G401 (cell line): Measurements from ENCODE around the gene TTC12. TPM values are rescaled to one million over a fixed set of nuclear protein-coding genes. Genes with fewer than 3 reads are reported as not detected.

ENCODE experiments used
- DNase-seq: peaks from one replicate; pipeline ENCODE4 v3.0.0-alpha.2; 2015; ENCODE audit warnings: low spot score
- in situ Hi-C: cut with HindIII; loops from 2 replicates; pipeline ENCODE4 v1.10.0; 2016; ENCODE audit warnings: low sequenced_read_pairs, mixed read lengths
- total RNA-seq: library from RNA; depleted of rRNA; stranded (reverse); fragments of >200 nt; shearing (Covaris generic); gene quantifications from 2 replicates; pipeline ENCODE4 v1.2.3, GENCODE V29; 2014

TTC12 gene
- total RNA-seq, 1 experiment from 2014 or later = 19.2 TPM

DNA sequence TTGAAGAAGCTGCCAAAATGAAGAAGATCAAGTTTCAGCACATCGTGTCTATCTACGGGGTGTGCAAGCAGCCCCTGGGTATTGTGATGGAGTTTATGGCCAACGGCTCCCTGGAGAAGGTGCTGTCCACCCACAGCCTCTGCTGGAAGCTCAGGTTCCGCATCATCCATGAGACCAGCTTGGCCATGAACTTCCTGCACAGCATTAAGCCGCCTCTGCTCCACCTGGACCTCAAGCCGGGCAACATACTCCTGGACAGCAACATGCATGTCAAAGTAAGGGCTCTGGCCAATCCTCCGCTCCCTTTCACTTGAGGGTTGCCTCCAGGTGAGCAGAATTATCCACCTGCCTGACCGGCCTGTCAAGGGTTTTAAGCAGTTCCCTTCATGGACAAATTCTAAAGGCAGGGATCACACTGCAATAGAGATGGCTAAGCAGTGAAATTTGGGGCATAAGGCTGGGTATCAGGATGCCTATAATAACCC lies 79.2 kb downstream of the TTC12 start:
- no peak for DNase-seq
- in situ Hi-C loops = no loop called here

DNA sequence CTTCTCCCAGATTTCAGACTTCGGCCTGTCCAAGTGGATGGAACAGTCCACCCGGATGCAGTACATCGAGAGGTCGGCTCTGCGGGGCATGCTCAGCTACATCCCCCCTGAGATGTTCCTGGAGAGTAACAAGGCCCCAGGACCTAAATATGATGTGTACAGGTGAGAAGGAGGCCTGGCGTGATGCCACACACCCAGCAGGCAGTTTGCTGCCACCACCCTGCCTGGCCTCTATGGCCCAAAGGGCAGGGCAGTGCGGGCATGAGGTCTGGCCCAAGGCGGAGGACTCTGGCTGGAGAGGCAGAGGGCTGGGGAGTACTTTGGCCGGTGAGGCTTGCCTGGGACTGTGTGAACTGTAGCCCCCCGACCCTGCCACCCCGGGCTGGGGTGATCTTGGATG lies 80.5 kb downstream of the TTC12 start:
- DNase-seq = no peak
- in situ Hi-C loops = no loop called here

DNA sequence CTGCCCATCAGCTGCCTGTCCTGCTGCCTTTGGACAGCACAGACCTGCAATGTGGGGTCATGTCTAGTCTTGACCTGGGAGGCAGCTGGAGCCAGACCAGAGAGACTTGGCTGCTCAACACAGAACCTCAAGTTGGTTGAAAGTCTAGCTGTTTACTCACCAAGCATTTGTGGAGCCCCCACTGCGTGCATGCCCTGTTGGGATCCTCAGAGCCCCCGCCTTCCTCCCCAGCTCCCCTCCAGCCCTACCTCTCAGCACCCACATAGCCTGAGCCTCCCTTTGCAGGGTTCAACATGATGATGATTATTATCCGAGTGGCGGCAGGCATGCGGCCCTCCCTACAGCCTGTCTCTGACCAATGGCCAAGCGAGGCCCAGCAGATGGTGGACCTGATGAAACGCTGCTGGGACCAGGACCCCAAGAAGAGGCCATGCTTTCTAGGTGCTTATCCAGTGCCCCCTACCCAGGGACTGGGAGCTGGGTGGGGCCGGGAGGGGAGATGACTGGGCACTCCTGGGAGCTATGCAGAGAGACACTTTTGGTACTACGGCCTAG lies 81.5 kb downstream of the TTC12 start:
- in situ Hi-C loops = no loop called here
- DNase-seq = no peak

DNA sequence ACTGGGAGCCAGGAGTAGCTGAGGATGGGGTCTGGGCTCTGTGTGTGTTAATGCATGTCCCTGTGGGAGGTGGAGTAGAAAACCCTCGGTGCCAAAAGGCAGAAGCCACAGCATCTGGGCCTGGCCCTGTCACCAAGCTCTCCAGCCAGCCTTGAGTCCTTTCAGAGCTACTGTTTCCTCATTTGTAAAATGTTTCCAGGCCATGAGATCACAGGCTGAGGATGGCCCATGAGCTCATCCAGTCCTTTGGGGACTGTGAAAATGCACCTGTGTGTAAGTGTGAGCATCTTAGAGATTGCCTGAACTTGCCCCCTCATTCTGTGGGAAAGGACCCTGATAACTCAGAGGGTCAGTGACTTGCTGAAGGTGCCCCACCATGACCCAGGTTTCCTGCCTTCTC lies 82.3 kb downstream of the TTC12 start:
- in situ Hi-C loops = no loop called here
- peak; percentile 6 for DNase-seq

DNA sequence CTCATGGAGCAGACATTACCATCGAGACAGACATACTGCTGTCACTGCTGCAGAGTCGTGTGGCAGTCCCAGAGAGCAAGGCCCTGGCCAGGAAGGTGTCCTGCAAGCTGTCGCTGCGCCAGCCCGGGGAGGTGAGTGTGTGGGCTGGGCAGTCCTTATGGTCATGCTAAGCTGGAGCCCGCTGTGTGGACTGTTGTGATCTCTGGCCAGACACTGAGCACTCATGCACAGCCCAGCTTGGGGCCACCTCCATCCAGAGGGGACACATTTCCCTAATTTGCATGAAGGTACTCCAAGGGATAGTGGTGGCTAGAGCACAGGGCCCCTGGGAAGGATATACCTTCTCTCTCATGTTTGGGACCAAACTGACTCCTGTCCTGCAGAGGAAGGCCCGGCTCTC lies 82.8 kb downstream of the TTC12 start:
- in situ Hi-C loops = no loop called here

DNA sequence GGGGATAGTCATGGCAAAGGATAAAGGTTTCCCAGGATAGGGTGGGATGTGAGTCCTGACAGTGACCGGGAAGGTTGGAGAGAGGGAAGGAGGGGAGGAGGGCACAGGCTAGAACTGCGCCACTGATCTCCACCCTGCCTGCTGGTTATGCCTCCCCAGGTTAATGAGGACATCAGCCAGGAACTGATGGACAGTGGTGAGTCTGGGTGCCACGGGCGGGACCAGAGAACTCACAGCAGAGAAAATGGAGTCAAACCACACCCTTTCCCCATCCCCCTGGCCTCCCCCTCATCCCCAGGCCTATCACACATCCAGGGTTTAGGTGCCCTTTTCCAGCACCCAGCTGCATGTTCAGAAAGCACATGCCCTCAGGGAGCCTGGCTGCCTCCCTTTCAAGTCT lies 83.4 kb downstream of the TTC12 start:
- in situ Hi-C loops = no loop called here

More for the DNA sequence above, 82.8 kb downstream of the TTC12 start:
- peak; percentile 49 for DNase-seq

DNA sequence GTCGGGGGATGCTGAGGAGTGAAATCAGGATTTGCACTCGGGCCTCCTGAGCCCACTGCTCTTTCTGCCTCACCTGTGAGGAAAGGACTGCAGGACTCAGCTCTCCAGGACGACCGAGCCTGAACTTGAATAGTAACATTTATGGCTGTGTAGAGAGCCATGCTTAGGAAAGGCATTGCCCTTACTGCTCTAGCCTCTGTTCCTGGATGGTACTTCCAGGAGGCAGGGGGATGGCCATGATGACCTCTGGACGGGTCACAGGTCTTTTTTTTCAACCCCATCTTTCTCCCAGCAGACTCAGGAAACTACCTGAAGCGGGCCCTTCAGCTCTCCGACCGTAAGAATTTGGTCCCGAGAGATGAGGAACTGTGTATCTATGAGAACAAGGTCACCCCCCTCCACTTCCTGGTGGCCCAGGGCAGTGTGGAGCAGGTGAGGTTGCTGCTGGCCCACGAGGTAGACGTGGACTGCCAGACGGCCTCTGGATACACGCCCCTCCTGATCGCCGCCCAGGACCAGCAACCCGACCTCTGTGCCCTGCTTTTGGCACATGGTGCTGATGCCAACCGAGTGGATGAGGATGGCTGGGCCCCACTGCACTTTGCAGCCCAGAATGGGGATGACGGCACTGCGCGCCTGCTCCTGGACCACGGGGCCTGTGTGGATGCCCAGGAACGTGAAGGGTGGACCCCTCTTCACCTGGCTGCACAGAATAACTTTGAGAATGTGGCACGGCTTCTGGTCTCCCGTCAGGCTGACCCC lies 84.5 kb downstream of the TTC12 start:
- no peak for DNase-seq
- in situ Hi-C loops = no loop called here

More for the DNA sequence above, 83.4 kb downstream of the TTC12 start:
- DNase-seq = no peak

DNA sequence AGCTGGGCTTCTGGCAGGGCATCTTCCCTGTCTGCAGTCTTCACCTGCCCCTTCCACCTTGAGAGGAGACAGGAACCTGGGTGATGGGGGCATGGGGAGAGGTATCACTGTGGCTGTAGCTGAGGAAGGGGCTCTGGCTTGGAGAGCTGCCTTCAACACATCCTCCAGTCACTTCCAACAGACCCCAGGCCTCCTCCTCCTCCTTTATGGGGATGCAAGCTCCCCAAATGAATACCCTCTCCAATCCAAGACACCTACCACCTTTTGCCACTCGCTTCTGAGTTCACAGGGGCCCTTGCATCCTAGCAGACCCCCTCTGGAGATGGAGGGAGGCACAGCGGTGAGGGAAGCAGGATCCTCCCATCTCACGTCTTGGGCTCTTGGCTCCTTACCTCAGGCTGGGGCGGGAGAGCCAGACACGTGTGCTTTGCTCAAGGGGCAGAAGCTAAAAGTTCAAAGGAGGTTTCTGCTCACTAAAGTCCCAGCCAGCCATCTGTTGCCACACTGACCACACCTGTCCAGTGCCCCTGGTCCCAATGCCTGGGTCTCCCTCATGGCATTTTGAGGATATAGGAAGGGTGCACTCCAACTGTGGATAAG lies 86.3 kb downstream of the TTC12 start:
- no peak for DNase-seq
- in situ Hi-C loops = no loop called here

DNA sequence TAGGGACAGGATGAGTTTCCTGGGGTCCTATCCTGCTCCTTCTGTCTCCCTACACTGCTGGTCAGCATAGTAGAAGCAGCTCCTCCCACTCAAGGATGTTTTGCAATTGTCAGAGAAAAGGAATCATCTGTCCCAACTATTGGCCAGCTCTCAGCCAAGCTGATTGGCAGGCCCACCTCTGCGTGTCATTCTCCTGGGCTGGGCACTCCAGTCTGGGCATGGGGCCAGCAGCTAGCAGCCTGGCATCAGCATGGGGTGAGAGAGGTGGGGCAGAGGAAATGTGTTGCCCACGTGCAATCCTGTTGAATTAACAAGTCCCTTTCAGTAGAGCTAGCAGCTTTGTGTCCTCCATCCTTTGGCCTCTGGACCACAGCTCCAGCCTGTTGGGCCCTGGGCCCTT lies 87.3 kb downstream of the TTC12 start:
- DNase-seq = peak; percentile 94

DNA sequence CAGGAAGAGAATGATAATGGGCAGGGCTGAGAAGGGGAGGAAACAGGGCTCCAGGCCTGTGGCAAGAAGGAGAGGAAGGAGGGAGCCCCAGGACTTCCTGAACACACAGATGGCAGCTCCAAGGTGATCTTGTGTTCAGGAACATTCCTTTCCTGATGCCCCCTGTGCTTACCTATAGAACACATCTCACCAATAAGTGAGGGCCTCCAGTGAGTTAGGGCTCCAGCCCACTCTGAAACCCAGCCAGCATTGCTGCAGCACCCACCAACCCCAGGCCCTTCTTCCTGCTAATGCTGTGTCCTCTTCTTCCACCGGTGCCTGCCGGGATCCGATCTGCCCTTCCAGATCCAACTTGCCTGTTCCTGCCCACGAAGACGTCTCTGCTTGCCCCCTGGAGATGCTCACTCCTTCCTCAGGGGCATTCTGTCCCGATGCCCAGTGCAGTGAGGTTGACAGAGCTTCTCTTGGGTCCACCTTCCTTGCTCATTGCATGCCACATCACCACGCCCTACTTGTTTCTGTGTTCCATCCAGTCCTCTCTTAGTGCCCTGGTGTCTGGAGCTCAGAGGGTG lies 90.6 kb downstream of the TTC12 start:
- peak; percentile 18 for DNase-seq
- in situ Hi-C loops = no loop called here

More for the DNA sequence above, 87.3 kb downstream of the TTC12 start:
- in situ Hi-C loops = no loop called here

DNA sequence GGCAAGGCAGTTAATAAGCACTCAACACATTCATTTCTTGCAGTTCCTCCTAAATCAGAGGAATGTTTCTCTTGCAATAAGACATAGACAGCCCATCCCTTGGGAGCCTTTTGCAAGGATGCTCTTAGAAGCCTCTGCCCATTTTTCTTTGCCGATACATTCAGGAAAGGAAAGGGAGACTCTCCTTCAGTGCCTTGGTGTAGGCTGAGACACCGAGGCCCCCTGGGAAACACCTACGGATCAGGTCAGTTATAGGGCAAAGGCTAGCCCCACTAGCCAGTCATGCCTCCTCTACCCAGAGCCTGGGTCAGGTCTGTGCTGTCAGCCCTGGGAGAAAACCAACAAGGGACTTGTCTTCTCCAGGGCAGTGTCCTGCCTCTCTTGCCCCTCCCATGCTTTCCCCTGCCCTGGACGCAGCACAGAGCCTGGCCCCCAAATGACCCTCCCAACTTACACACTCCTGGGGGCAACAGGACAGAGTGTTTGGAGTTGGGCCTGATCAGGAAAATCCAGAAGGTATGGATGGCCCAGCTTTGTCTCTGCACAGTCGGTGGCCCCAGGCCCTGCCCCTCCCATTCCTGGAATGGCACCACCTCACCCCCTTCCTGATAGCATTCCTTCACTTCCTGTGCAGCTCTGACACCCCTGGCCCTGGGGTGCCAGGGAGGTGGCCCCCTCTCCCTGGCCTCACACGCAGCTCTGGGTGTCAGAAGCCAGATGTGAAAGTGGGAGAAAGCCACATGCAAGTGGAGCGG lies 91.5 kb downstream of the TTC12 start:
- DNase-seq = no peak
- in situ Hi-C loops = no loop called here

DNA sequence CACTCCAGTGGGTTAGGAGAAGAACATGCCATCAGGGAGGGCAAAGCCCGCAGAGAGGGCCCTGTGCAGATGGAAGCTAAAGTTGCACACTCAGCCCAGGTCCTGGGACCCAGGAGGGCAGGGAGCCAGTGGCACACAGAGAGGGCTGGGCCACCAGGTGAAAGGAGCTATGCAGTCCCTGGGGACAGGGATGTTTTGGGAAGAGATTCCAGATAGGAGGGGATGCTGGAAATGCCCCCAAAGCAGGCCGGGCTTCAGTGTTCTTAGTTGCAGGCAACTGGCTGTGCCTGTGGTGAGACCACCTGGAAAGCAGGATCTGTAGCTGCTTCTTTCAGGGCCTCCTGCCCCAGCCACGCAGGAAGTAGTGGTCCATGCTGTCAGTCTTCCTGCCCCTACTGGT lies 92.8 kb downstream of the TTC12 start:
- no peak for DNase-seq
- in situ Hi-C loops = no loop called here

DNA sequence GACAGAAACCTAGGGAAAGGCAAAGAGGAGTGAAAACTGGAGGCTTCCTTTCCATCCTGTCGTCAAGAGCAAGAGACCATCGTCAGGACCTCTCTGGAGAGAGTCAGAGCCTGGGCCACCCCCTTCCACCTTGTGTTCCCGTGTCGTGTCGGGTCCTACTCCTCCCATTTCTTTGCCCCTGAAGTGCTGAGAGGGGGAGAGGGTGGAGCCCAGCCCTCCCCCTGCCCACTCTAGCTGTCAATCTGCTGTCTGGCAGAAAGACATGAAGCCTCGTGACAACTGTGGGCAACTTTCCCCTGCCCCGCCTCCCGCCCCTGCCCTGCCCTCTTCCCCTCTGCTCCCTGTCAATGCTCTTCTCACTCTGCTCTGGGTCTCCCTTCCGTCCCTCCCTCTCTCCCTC lies 93.8 kb downstream of the TTC12 start:
- DNase-seq = no peak
- in situ Hi-C loops = no loop called here

DNA sequence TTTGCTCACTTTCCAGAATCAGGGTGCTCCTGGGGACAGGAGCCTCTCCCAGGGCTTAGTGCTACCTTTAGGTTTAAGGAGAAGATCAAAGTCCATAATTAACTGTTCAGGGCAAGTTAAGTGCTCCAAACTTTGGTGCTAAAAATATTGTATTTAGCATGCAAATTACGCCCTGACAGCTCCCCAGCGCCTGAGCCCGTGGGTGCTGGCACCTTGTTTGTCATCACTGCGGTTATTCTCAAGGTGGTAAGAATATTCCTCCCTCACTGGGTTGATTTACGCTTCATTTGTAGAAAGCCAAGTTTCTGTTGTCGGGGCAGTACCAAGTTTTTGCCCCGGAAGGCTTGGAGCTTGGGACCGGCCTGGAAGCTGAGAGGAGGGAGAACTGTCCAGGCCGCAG lies 94.5 kb downstream of the TTC12 start:
- in situ Hi-C loops = no loop called here
- no peak for DNase-seq

DNA sequence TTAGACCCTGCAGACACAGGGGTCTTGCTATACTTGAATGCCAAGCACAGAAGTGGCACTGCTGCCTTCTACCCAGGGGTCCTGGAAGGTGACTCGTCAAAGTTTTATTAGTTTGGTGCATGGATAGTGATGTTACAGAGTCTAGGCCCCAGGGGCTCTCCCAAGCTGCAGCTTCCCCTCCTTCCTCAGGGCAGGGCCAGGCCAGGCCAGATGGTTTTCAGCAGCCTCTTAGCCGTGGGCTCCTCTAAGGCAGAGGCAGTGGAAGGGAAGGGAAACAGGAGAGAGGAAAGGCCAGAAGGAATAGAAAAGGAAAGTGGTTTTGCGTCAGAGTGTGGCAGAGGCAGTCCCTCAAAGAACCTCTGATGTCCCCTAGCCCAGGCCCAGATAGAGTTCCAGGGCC lies 95.1 kb downstream of the TTC12 start:
- in situ Hi-C loops = no loop called here
- DNase-seq = no peak

DNA sequence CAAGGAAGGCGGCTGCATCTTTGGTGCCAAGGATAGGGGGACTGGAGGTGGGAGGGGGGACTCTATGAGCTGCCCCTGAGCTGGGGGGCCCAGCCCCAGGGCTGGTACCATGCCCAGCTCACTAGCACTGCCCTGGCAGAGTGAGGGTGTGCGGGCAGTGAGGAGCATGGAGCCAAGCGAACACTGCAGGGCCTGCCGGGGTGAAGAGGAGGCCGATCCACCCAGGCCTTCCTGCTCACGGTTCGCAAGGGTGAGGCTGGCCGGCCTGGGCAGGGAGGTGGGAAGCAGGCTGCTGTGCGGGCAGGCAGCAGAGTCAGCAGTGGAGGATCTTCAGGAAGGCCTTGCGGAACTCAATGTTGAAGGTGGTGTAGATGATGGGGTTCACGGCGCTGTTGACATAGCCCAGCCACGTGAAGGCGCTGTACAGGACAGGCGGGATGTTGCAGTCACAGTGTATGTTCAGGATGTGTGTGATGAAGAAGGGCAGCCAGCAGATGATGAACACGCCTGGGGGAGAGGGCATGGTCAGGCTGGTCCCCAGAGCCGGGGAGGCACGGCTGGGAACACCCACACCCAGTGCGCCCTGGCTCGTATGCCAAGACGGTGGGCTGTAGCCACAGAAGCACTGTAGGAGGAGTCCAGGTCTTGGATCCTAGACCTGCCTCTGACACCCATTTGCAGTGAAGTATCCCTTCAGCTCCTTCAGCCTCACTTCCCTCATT lies 96.2 kb downstream of the TTC12 start:
- in situ Hi-C loops = no loop called here
- DNase-seq = no peak

DNA sequence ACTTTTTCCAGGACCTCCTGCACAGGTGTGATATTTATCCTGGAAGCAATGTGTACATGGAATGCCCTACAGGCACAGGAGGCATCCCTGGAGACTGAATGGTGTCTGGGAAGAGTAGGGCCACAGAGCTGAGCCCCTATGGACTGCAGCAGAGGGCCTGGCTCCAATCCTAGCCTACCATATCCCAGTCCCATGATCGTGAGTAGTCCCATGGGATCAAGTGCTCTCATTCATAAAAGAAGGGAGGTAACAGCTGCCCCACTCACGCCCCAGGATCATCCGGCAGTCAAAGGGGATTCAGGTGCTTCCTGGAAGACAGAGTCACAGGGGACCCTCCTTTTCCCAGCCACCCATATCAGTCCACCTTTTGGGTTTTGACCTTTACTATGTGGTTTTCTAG lies 97.2 kb downstream of the TTC12 start:
- DNase-seq = no peak
- in situ Hi-C loops = no loop called here

DNA sequence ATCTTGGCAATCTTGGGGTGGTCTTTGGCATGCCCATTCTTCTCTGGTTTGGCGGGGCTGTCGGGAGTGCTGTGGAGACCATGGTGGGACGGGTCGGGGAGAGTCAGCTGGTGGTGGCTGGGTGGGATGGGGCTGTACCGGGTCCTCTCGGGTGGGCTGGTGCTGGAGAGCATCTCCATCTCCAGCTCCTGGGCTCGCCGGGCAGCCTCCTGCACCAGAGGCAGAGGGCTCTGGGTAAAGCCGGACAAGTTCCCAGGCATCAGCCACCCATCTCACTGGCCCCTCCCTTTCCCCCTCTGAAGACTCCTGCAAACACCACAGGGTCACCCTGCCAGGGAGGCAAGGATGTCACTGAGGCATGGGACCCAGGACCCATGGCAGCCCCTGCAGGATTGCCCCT lies 98.3 kb downstream of the TTC12 start:
- in situ Hi-C loops = no loop called here
- no peak for DNase-seq

DNA sequence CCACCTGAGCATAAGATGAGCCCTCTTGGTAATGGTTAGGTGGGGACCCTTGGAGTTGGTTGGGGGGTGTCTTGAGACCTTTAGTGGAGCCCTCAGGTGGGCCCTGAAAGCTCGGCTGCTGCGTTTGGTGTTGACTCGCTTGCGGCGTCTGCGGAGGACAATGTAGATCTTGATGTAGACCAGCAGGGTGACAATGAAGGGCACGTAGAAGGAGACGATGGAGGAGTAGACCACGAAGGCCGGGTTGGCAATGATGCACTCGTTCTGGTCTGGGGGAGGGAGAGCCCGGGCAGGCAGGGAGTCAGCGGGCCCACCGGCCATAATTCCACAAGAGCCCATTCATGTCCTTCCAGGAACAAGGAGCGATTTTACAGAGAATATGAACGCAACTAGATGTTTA lies 101.0 kb downstream of the TTC12 start:
- no peak for DNase-seq
- in situ Hi-C loops = no loop called here
